Midbrain (tissue), 1 donor: Measurements from ENCODE around the gene ACTR3.
"Not testable (repeated sequence)": the region's sequence is repeated elsewhere in the genome, so short reads cannot be mapped to it uniquely, and the experiment has no call there.

Experiments used
- DNase-seq: peaks from one replicate; lab custom pipeline; 2025; lab: John Stamatoyannopoulos, UW

Gene ACTR3

DNA sequence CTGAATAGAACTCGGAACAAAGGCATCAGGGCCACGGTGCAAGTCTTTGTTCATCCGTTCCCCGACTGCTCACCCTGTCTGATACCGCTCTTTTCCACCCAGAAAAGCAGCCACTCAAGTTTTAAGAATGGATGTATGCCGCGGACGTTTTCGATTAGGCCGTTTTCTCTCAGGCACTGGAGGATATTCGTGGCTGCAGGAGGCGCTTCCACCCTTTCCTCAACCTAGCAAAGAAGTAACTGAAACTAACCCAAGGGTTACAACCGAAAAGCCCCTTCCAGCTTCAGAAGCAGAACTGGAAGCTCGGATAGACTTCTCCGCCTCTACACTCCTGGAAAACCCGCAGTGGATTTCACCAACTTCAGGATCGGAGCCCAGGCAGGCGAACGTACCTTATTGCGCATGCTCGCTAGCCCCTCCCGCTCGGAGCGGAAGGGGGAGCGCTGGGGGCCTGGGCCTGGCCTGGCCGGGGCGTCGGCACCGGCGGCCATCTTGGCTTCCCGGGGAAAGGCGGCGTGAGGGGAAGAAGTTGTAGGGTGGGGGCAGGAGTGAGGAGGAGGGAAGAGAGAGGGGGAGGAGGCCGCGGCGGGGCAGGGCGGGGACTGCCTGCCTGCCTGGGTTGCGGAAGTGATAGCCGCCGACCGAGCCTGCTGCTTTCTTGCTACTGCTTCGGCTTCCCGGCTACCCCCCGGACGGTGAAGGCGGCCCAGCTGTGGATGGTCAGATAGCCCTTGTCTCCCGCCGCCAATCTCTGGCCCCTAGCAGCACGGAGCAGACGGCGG lies at the start of gene ACTR3:
ACTR3 (plus strand) TSS at position 619 of the 782 bp plus-strand sequence. CDS start 191 bp downstream, outside the sequence.
- peak; percentile 99 for DNase-seq

- DNase-seq = no peak
Measured at GRCh38 chr2:113840518-113840917, 49.4 kb upstream of the ACTR3 start.

GRCh38 chr2:113842919-113843736 lies 46.8 kb upstream of the ACTR3 start:
- no peak for DNase-seq

- DNase-seq = not testable (repeated sequence)
Measured at GRCh38 chr2:113843737-113844050, 46.2 kb upstream of the ACTR3 start.

DNA sequence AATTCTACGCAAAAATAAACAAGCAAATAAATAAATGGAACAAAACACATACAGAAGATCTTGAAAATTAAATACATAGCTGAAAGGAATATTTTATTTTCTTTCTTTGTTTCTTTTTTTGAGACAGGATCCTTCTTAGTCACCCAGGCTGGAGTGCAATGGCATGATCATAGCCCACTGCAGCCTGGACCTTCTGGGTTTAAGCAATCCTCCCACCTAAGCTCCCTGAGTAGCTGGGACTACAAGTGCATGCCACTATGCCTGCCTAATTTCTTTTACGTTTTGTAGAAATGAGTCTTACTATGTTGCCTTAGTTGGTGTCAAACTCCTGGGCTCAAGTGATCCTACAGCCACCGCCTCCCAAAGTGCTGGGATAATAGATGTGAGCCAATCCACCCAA lies 44.6 kb upstream of the ACTR3 start:
- no peak for DNase-seq

DNA sequence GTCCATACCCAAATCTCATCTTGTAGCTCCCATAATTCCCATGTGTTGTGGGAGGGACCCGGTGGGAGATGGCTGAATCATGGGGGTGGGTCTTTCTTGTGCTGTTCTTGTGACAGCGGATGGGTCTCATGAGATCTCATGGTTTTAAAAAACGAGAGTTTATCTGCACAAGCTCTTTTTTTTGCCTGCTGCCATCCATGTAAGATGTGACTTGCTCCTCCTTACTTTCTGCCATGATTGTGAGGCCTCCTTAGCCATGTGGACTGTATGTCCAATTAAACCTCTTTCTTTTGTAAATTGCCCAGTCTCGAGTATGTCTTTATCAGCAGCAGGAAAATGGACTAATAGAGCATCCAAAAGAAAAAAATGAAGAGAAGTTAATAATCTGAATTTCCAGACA lies 44.1 kb upstream of the ACTR3 start:
- not testable (repeated sequence) for DNase-seq

DNA sequence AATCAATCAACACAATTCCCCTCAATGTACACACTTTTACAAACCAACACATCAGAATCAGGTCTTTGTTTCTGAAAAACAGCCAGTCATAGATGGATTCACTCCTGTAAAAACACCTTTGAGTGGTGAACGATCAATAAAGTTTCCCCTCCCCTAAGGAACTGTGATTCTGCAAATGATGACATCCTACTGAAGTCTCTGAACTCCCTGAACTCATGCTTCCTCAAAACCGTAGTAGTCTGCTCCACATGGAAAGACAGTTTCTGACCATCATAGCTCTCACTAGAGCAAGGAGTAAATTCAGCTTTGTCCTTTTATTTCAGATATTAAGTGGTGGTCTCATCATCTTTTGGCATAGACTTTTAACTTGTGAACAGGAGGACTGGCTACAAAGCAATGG lies 43.5 kb upstream of the ACTR3 start:
- DNase-seq = no peak

GRCh38 chr2:113847144-113847543 lies 42.7 kb upstream of the ACTR3 start:
- no peak for DNase-seq

GRCh38 chr2:113848758-113849415 lies 41.0 kb upstream of the ACTR3 start:
- no peak for DNase-seq

DNA sequence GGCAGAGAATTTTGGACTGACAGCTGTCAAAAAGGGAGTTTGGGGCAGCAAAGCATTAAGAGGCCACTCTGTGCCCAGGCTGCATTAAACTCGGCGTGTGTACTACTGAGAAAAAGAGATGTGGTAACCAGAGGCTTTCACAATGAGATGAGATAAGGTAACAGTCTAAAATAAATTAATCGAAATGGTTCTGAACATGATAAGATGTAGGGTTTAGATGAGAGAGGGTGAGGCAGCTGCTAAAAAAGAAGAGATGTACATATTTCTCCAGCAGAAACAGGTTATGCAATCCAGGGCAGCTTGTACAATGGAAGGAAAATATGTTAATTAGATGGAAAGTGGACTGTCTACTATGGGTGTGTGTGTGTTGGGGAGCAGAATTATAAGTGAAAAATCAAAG lies 39.2 kb upstream of the ACTR3 start:
- no peak for DNase-seq

DNA sequence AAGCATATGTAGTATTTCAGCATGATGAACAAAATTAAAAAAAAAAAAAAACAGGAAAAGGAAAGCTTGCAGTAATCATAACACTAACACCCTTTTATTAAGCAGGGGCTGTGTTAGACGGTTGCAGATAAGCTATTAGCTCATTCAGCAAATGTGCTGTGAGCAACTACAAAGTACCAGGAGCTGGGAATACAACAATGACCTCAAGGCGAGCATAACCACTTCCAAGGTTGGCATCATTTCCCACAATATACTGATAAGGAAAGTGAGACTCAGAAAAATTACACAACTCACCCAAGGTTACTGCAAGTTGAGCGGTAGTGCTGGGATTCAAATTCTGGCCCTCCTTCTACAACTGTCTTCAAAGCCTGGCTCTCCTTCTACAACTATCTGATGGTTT lies 38.2 kb upstream of the ACTR3 start:
- no peak for DNase-seq

DNA sequence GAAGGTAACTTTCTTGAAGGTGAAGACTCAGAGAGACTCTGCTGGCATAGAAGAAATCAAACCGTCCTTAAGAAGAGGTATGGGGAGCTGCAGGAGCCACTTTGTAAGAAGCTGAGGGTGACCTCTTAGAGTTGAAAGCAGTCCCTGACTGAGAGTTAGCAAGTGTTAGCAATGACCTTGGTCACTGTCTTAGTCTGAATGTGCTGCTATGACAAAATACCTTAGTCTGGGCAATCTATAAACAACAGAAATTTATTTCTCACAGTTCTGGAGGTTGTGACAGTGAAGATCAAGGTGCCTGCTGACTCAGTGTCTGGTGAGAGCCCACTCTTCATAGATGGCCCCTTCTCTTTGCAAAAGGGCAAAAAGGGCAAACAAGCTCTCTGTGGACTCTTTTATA lies 35.7 kb upstream of the ACTR3 start:
- DNase-seq = no peak

GRCh38 chr2:113854970-113855740 lies 34.7 kb upstream of the ACTR3 start:
- no peak for DNase-seq

GRCh38 chr2:113857464-113857863 lies 32.4 kb upstream of the ACTR3 start:
- no peak for DNase-seq

GRCh38 chr2:113858764-113859163 lies 31.1 kb upstream of the ACTR3 start:
- DNase-seq = no peak

DNA sequence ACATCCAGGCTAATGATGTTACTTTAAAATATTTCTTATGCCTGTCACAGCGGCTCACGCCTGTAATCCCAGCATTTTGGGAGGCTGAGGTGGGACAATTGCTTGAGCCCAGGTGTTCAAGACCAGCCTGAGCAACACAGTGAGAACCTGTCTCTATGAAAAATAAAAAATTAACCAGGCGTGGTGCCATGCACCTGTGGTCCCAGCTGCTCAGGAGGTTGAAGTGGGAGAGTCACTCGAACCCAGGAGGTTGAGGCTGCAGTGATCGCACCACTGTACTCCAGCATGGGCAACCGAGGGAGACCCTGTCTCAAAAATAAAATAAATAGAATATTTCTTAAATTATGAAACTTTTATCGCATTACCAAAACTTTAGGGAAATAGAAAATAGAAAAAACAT lies 28.1 kb upstream of the ACTR3 start:
- DNase-seq = no peak

- DNase-seq = no peak
Measured at GRCh38 chr2:113863144-113863543, 26.7 kb upstream of the ACTR3 start.

GRCh38 chr2:113867571-113867970 lies 22.3 kb upstream of the ACTR3 start:
- no peak for DNase-seq

GRCh38 chr2:113869253-113869652 lies 20.6 kb upstream of the ACTR3 start:
- DNase-seq = no peak

- no peak for DNase-seq
Measured at GRCh38 chr2:113872201-113872600, 17.7 kb upstream of the ACTR3 start.

DNA sequence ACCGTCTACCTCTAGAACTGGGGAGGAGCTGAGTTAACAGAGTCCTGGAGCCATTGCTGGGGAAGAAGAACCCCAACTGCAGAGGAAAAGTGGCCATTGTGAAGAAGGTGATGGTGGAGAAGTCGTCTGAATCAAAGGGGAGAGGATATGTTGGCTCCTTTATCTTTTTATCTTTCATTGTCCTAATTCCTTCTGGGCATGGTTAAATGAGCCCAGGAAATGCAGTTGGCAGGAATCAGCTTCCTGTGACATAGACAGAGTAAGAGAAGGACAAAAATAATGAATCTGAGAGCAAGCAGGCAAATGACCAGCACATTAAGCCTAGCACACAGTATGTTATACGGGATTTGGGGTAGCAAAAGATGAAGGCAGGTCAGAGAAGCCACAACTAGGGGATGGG lies 16.0 kb upstream of the ACTR3 start:
- DNase-seq = no peak

DNA sequence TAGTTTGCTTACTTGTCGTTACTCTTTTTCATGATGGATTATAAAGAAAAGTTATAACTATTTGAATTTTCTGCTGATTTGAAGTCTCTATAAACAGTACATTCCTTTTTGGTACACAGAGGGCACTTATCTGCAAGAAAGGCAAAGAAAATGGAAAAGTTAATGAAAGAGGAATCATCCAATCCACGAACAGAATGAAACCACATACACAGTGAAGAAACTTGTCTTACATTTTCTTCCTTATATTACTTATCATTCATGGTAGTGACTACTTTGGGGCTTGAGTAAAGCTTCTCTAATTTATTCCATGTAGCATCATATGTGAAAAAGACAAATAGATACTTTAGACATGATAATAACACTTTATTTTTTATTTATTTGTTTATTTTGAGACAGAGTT lies 14.8 kb upstream of the ACTR3 start:
- no peak for DNase-seq
